Measurements from ENCODE around the gene RGS9BP. TPM values are rescaled to one million over a fixed set of nuclear protein-coding genes. Genes with fewer than 3 reads are reported as not detected.
"Not testable (repeated sequence)": the region's sequence is repeated elsewhere in the genome, so short reads cannot be mapped to it uniquely, and the experiment has no call there.

The RGS9BP gene
- total RNA-seq, 1 donor from 2014 or later, result 0.29 TPM

DNA sequence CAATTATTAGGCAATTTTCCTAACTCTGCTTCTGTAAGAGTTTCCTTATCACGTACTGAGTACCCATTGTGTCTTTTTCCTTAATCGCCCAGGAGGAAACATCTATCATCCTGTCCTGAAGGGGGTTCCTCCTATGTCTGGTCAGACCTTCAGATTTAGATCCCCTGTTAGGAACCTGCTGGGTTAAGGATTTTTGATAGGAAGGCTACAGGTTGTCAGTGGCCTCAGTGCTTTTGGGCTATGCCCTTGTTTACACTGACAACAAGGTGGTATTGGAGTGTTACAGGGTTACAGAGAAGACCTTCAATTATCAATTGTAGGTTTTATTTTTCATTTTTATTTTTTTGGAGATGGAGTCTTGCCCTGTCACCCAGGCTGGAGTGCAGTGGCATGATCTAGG lies 19.2 kb downstream of the RGS9BP start:
- DNase-seq (ENCODE audit: extremely low read depth, low read depth, low spot score), result not testable (repeated sequence)

DNA sequence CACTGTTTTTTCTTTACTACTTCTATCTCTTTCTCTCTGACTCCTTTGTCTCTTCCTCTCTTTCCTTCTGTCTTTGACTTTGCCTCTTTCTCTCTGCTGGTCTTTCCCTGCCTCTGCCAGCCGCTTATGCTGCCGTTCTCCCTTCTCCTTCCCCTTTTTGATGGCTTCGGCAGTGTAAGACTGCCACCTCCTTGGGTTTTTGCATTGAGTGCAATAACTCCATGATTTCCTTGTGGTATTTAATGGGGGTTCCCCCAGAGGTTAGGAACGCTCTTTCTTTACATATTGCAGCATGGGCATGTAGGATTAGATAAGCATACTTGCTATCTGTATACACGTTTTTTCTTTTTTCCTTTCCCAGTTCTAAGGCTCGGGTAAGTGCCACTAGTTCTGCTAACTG lies 19.9 kb downstream of the RGS9BP start:
- DNase-seq (ENCODE audit: extremely low read depth, low read depth, low spot score), result not testable (repeated sequence)

DNA sequence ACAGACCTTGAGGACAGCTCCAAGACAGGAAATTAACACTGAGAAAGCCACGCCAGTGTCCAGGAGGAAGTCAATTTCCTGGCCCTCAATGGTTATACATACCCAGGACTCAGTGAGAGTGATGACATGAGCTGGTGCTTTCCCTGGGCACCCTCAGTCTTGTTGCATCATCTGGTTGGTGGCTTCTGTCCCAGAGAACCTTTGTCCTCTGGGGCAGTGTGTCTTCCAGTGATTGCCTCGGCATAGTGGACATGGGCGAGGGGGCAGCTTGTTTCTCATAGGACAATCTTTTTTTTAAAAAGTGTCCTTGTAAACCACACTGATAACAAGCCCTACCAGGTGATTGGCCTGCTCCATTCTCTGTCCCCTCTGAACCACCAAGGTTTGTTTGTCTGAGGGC lies 21.1 kb downstream of the RGS9BP start:
- DNase-seq (ENCODE audit: extremely low read depth, low read depth, low spot score), result not testable (repeated sequence)

GRCh38 chr19:32700129-32700528 lies 24.5 kb downstream of the RGS9BP start:
- DNase-seq (ENCODE audit: extremely low read depth, low read depth, low spot score), result not testable (repeated sequence)

DNA sequence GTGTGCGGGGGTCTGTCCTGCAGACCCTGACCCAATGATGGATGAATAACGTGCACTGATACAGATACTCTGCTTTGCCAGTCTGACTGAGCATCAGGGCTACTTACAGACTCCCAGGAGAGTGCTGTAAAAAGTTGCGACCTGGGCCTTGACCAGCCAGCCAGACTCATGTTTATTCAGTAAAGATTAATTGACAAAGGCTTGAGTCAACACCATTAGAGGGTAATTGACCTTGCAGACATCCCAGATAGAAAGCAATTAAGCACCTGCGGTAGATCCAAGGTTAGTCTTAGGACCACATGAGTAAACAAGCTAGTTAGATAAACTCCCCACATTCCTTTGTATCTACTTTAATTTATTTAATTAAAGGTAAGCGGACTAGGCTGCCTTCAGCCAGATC lies 26.4 kb downstream of the RGS9BP start:
- no peak for DNase-seq (ENCODE audit: extremely low read depth, low read depth, low spot score)

DNA sequence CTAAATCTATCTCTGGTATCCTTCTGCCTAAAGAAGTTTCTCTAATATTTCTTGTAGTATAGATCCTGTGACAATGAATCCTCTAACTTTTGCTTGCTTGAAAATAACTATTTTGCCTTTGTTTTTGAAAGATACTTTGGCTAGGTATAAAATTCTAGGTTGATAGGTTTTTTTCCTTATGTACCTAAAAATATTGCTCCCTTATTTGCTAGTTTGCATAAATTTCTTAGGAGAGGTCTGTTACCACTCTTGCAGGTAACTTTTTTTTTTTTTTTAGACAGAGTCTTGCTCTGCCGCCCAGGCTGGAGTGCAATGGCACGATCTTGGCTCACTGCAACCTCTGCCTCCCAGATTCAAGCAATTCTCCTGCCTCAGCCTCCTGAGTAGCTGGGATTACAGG lies 28.4 kb downstream of the RGS9BP start:
- DNase-seq (ENCODE audit: extremely low read depth, low read depth, low spot score), result not testable (repeated sequence)

DNA sequence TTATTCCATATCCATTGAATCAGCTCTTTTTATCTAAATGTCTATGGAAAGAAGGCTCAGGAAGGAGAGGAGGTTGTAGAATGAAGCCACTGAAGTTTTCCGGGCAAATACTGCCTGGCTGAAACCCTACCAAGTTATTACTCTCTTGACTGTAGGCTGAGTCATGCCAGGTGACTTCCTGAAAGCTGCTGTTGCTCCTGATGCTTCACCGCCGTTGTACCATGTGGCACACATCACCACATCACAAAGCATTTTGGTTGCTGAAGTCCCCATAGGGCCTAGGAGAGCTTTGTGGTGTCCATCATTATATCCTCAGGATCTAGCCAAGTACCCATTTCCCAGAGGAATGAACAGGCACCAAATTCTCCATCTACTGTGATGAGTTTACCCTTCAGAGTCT lies 32.8 kb downstream of the RGS9BP start:
- no peak for DNase-seq (ENCODE audit: extremely low read depth, low read depth, low spot score)

DNA sequence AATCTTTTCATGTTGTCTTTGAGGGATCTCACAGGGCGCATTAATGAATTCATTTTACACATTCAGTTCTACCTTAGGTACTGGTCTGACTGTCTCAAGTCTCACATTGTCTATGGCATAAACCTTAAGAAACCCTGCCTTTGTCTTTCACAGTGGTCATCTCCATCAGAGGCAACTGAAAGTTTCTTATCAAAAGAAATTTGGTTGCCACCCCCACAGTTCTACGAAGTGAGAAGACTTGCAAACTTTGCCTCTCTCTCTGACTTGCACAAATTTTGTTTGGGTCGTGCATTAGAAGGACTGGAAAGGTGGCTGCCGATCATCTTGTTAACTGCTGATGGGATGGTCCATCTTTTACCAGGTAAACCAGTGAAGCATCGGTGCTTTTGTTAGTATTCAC lies 33.4 kb downstream of the RGS9BP start:
- no peak for DNase-seq (ENCODE audit: extremely low read depth, low read depth, low spot score)

DNA sequence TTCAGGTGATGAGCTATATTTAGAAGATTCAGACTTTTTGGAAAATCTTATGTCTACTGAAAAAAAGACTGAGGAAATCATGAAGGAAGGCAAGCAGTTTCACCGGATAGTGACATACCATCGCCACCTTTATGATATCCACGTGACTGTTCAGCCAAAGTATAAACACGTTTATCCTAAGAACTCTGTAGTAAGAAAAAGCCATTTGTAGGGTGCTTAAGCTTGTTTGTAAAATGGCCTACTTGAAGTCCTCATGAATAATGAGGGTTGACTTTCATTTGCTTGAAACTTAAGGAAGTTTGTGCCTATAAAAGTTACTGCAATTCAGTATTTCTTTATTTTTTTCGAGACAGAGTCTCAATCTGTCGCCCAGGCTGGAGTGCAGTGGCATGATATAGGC lies 36.1 kb downstream of the RGS9BP start:
- no peak for DNase-seq (ENCODE audit: extremely low read depth, low read depth, low spot score)

- not testable (repeated sequence) for DNase-seq (ENCODE audit: extremely low read depth, low read depth, low spot score)
Measured at GRCh38 chr19:32716203-32716602, 40.6 kb downstream of the RGS9BP start.

- DNase-seq (ENCODE audit: extremely low read depth, low read depth, low spot score), result no peak
Measured at GRCh38 chr19:32717496-32717895, 41.8 kb downstream of the RGS9BP start.

DNA sequence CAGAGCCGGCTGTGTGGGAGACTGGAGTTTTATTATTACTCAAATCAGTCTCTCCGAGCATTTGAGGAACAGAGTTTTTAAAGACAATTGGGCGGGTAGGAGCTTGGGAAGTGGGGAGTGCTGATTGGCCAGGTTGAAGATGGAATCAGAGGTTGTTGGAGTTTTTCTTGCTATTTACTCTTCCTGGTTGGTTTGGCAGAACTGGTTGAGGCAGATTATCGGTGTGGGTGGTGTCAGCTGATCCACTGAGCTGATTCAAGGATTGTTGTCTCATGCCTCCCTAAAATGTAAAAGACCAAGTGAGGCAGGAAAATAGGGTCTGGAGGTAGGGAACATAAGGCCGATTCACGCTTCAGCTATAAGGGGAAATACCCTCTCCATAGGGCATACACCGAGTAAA lies 42.6 kb downstream of the RGS9BP start:
- no peak for DNase-seq (ENCODE audit: extremely low read depth, low read depth, low spot score)

GRCh38 chr19:32719611-32720059 lies 44.0 kb downstream of the RGS9BP start, which contains the start of gene TDRD12:
TDRD12 (plus strand) TSS chr19:32719767; CDS start chr19:32720073, 306 bp downstream.
- no peak for DNase-seq (ENCODE audit: extremely low read depth, low read depth, low spot score)

DNA sequence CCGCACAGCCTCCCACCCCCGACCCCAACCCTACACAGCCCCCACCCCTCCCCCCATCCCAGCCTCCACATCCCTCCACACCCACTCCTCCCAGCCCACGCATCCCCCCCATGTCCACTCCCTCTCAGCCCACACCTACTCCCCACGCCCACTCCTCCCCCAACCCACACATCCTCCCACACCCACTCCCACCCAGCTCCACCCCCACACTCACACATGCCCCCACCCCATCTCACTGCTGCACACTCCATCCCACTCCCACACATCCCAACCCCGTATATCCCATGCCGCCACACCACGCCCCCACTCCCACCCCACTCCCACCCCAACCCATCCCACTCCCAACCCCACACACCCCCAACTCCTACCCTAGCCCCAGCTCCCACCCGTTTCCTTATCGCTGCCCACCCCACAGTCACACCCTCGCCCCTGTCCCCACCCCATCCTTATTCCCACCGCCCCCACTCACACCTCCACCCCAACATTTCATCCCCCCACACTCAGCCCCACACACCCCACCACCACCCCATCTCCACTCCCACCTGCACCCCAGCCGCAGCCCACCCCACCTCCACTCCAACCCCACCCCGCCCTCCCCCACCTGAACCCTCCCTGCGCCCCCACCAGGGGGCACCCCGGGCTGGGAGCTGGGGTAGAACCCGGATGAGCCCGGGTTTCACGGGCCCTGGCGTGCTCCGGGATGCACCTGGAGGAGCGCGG lies 44.7 kb downstream of the RGS9BP start:
- no peak for DNase-seq (ENCODE audit: extremely low read depth, low read depth, low spot score)

DNA sequence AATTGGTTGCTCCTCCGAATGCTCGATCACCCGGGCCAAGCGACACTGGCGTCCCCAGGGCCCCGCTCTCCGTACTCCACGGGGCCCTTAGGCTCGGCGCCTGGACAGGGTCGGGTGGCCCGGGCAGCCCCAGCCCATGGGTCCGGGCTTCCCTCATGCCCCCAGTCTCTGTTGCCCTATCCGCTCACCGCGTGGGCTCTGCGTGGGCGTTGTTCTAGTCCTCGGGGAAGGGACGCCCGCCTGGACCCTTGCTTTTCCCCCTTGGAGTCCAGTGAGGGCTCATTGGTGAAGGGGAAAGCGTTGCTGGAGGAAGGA lies 45.2 kb downstream of the RGS9BP start:
- no peak for DNase-seq (ENCODE audit: extremely low read depth, low read depth, low spot score)

Other genes starting within 250 kb of the RGS9BP start
- gene PDCD5, start 94.7 kb upstream of the RGS9BP start, total RNA-seq, result 188 and 211 TPM in 2 replicates
- gene ANKRD27, start 668 bp upstream of the RGS9BP start, total RNA-seq, result 23.3 and 27.2 TPM in 2 replicates
- gene NUDT19, start 16.0 kb downstream of the RGS9BP start, total RNA-seq, result 16.9 and 18.3 TPM in 2 replicates
- gene TDRD12, start 43.9 kb downstream of the RGS9BP start, total RNA-seq, result 0.23 and 0.29 TPM in 2 replicates
- gene SLC7A9, start 193.9 kb downstream of the RGS9BP start, total RNA-seq, result not detected in 2 replicates